ENCODE measurements around the gene TPRG1L.
"Not testable (repeated sequence)": the region's sequence is repeated elsewhere in the genome, so short reads cannot be mapped to it uniquely, and the experiment has no call there.

Gene TPRG1L

DNA sequence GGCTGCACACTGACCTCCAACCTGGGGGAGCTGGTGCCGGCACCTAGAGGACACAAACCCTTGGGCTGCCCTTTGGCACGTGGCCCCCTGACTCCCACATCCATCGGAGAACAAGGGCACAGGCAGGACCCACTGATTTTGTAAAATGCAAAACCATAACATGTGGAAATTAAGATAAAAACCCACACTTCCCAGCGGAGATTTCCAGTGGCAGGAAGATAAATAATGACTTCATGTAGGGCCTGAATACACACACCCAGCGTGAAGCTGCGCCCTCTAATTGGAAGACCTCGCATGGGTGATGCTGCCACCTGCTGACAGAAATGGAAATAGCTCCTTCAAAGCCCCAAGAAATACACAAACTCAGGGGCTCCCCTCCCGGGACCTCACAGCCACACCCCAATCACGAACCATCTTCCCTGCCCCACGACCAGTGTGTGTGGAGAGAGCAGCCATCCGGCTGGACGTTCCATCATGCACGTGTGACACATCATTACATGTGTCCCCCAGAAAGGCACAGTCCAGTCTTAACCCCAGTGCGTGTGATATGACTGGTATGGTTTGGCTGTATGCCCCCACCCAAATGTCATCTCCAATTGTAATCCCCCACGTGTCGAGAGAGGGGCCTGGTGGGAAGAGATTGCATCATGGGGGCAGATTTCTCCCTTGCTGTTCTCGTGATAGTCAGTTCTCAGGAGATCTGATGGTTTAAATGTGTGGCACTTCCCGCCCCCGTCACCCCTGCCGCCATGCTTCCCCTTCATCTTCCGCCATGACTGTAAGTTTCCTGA lies 5.7 kb upstream of the TPRG1L start:
- DNase-seq (ENCODE audit: low spot score) = peak; percentile 87
- TF ChIP-seq, protein P1, sequence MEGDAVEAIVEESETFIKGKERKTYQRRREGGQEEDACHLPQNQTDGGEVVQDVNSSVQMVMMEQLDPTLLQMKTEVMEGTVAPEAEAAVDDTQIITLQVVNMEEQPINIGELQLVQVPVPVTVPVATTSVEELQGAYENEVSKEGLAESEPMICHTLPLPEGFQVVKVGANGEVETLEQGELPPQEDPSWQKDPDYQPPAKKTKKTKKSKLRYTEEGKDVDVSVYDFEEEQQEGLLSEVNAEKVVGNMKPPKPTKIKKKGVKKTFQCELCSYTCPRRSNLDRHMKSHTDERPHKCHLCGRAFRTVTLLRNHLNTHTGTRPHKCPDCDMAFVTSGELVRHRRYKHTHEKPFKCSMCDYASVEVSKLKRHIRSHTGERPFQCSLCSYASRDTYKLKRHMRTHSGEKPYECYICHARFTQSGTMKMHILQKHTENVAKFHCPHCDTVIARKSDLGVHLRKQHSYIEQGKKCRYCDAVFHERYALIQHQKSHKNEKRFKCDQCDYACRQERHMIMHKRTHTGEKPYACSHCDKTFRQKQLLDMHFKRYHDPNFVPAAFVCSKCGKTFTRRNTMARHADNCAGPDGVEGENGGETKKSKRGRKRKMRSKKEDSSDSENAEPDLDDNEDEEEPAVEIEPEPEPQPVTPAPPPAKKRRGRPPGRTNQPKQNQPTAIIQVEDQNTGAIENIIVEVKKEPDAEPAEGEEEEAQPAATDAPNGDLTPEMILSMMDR (IDR thresholded peaks at IDR 0.05; ENCODE audit: extremely low read depth, missing control alignments) = peak; percentile 56

- DNase-seq (ENCODE audit: low spot score) = no peak
- TF ChIP-seq, protein P1 (IDR thresholded peaks at IDR 0.05; ENCODE audit: extremely low read depth, missing control alignments) = no peak
Observed at GRCh38 chr1:3620708-3621107, 4.1 kb upstream of the TPRG1L start.

DNA sequence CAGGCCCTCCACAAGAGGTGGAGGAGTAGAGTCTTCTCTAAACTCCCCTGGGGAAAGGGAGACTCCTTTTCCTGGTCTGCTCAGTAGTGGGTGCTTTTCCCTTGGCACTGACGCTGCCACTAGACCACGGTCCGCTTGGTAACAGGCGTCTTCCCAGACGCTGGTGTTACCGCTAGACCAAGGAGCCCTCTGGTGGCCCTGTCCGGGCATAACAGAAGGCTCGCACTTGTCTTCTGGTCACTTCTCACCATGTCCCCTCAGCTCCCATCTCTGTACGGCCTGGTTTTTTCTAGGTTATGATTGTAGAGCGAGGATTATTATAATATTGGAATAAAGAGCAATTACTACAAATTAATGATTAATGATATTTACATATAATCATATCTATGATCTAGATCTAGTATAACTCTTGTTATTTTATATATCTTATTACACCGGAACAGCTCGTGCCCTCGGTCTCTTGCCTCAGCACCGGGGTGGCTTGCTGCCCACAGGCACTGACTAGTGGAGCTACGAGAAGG lies 3.6 kb upstream of the TPRG1L start:
- TF ChIP-seq, protein P1 (IDR thresholded peaks at IDR 0.05; ENCODE audit: extremely low read depth, missing control alignments) = peak; percentile 9
- not testable (repeated sequence) for DNase-seq (ENCODE audit: low spot score)

- DNase-seq (ENCODE audit: low spot score) = not testable (repeated sequence)
Observed at GRCh38 chr1:3622102-3622501, 2.7 kb upstream of the TPRG1L start.

DNA sequence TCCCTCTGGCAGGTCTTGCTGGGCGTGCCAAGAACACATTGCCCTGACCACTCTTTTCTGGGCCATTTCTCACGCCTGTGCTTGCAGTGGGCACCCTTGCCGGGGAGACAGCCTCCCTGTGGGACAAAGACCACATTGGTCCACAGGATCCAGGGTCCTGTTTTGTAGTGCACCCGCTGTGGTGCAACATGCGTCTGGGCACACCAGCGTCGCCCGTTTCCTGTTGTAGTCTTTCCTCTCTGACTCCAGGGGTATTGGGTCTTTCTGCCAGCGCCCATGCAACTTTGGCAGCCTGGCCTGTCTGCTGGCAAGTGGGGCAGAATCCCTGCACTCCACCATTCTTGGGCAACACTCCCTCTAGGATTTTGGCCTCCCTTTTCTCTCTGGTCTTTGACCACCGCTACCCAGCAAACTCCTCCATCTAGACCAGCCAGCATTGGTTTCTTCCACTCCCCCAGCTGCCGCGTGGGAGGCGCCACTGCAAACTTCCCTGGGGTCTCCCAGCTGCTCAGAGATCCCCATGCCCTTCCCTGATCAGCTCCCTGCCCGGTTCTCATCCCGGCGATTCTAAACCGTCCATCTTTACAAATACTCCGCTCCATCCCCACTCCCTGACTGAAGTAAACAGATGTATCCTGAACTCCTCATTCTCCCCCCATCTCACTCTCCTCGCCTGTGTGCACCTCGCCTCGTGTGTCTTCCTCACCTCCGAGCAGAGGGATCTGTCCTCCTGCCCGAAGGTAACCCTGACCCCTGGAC lies 1.2 kb upstream of the TPRG1L start:
- TF ChIP-seq, protein P1 (IDR thresholded peaks at IDR 0.05; ENCODE audit: extremely low read depth, missing control alignments) = no peak
- DNase-seq (ENCODE audit: low spot score) = no peak

GRCh38 chr1:3625151-3625907 lies 514 bp downstream of the TPRG1L start:
- TF ChIP-seq, protein P1 (IDR thresholded peaks at IDR 0.05; ENCODE audit: extremely low read depth, missing control alignments) = no peak
- no peak for DNase-seq (ENCODE audit: low spot score)

DNA sequence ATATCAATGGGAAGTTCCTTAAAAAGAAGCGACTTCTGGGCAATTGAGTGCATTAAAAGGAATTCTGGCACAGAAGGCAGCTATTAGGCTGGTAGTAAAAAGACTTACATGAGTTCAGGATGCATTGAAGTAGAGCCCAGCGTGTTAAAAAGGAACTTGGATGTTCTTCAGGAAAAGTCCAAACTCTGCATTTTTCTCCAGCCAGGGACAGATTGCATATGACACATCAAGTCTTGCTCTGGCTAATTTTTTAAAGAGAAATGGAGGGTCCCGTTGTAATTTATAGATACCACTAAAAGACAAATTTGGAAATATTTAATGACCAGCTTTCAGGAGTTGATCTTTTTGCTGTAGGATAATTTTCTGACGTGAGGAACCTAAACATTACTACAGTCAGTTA lies 1.2 kb downstream of the TPRG1L start:
- TF ChIP-seq, protein P1 (IDR thresholded peaks at IDR 0.05; ENCODE audit: extremely low read depth, missing control alignments) = no peak
- no peak for DNase-seq (ENCODE audit: low spot score)
